ENCODE data around the gene TXNDC12.
A peak's percentile ranks its signal among the peaks of the same experiment; 100 is the strongest.

The TXNDC12 gene

DNA sequence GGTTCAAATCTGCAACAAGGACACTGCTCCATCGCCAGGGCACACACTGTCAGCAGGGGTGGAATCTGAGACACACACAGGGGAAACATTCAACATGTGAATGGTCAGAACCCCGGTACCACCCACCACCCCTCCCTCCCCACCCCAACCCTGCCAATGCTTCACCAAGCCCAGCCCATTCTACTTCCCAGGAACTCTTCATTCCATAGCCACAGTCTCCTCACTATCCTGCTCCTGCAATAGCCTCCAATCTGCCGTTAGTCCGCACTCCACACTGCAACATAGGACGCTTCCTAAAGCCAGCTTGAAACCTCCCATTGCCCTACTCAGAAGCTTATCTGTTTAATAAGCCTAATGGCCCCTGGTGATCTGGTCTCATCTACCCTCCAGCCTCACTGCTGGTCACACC, 57.0 kb downstream of the TXNDC12 start:
- Histone ChIP-seq H3K27me3 (ENCODE audit: control insufficient read depth, insufficient read depth, low read length) (no peaks in the 10 kb centered on the region), H3K36me3 (ENCODE audit: control insufficient read depth, insufficient read depth, low read length) (no peaks in the 10 kb centered on the region), H3K4me3 (ENCODE audit: low read depth, low read length) (no peak overlapping the region), H3K4me1 (ENCODE audit: control insufficient read depth, insufficient read depth, low read length) (peaks cover 12% of the 10 kb centered on the region), H3K9me3 (ENCODE audit: control insufficient read depth, insufficient read depth, low read length) (no peaks in the 10 kb centered on the region), H3K9ac (ENCODE audit: low read depth, low read length) (no peak overlapping the region), H3K27ac (ENCODE audit: low read depth, low read length) (no peak overlapping the region)

DNA sequence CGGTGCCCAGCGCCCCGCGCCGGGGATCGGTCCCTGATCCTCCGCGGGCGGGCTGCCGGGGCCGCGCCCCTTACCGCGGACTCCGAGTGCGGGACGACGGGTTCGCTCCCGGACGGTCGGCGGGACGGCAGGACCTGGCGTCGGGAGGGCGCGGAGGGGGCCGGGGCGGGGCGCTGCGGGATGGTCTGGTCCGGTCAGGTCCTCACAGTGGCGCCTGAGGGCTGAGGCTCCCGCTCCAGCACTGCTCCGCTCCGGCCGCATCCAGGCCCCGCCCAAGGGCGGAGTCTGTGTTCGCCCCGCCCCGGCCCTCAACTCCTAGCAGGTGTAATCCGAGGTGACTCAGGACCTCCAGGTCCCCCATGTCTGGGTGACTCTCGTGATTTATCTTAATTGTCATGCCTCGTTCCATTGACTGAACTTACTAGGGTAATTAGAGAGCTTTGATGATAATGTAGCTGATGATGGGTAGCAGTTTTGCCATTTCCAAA, 64.5 kb downstream of the TXNDC12 start, which contains the start of gene RAB3B:
Gene RAB3B, minus strand, starts transcription at position 223 of the 488 bp plus-strand sequence. CDS start 13,583 bp downstream, outside the sequence.
- peaks cover 3% of the 10 kb centered on the region for H3K36me3 ChIP-seq (ENCODE audit: control insufficient read depth, insufficient read depth, low read length)
- peak within 1 kb of the TSS; percentile 70 for H3K4me3 ChIP-seq (ENCODE audit: low read depth, low read length)
- H3K27ac ChIP-seq (ENCODE audit: low read depth, low read length): peak within 1 kb of the TSS; percentile 72
- H3K9me3 ChIP-seq (ENCODE audit: control insufficient read depth, insufficient read depth, low read length): no peaks in the 10 kb centered on the region
- no peaks in the 10 kb centered on the region for H3K27me3 ChIP-seq (ENCODE audit: control insufficient read depth, insufficient read depth, low read length)
- H3K4me1 ChIP-seq (ENCODE audit: control insufficient read depth, insufficient read depth, low read length): peaks cover 3% of the 10 kb centered on the region; the same call in 1 of the 2 replicates
- H3K9ac ChIP-seq (ENCODE audit: low read depth, low read length): no peak within 1 kb of the TSS; the same call in 1 of the 2 replicates

DNA sequence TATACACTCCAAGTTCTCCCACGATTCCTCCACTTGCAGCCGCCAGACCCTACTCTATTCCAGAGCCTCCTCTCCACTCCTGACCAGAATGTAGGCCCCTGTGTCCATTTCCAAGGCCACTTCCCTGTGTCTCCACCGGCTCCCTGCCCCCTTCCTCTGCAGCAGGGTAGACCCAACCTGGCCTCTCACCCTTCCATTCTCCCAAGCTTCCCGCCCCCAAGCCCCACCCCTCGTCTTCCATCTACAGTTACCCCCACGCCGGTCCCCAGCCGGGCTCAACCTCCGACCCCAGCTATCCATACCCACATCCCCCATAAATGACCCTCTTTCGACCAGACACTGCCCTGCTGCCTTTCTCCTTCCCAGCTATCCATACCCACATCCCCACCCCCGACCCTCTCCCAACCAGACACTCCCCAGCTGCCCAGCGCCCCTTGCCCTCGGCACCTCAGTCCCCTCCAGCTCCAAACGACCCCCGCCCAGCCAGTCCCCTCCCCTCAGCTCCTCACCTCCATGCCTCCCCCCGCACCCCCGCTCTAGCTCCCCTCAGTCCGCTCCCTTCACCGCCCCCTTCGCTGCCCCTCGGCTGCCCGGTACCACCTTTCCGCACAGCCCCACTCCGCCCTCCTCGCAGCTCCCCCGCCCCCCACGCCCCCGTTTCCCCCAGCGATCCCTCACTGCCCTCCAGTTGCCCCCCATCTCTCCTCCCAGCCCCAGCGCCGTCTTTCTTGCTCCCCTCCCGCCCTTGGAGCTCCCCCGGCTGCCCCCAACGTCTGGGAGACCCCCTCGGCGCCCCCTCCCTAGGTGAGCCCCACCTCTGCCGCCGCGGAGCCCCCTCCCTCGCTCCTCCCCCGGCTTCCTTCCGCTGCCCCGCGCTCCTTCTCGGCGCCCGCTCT, 65.2 kb downstream of the TXNDC12 start:
- H3K27ac ChIP-seq (ENCODE audit: low read depth, low read length): peak overlapping the region; percentile 72
- no peaks in the 10 kb centered on the region for H3K27me3 ChIP-seq (ENCODE audit: control insufficient read depth, insufficient read depth, low read length)
- peak overlapping the region; percentile 70 for H3K4me3 ChIP-seq (ENCODE audit: low read depth, low read length)
- H3K4me1 ChIP-seq (ENCODE audit: control insufficient read depth, insufficient read depth, low read length): peaks cover 3% of the 10 kb centered on the region; the same call in 1 of the 2 replicates
- no peak overlapping the region; the same call in 1 of the 2 replicates for H3K9ac ChIP-seq (ENCODE audit: low read depth, low read length)
- peaks cover 7% of the 10 kb centered on the region for H3K36me3 ChIP-seq (ENCODE audit: control insufficient read depth, insufficient read depth, low read length)
- H3K9me3 ChIP-seq (ENCODE audit: control insufficient read depth, insufficient read depth, low read length): no peaks in the 10 kb centered on the region

DNA sequence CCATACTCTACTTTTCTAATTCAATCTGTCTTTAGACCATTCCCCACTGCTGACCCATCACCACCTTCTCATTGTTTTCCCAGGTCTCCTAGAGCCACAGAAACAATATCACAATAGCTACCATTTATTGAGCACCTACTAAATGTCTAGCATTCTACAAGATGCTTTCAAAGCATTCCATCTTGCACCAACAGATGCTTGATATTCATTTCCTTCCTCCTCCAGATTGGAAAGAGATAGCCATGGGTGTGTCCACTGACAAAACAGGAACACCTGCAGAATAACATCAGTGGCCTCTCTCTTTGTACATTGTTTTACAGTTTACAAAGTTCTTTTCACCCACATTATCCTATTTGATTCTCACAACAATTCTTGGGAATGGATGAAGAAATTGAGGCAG, 66.7 kb downstream of the TXNDC12 start:
- Histone ChIP-seq H3K9me3 (ENCODE audit: control insufficient read depth, insufficient read depth, low read length) (no peaks in the 10 kb centered on the region), H3K27ac (ENCODE audit: low read depth, low read length) (no peak overlapping the region), H3K9ac (ENCODE audit: low read depth, low read length) (no peak overlapping the region), H3K4me3 (ENCODE audit: low read depth, low read length) (no peak overlapping the region), H3K4me1 (ENCODE audit: control insufficient read depth, insufficient read depth, low read length) (peaks cover 3% of the 10 kb centered on the region; the same call in 1 of the 2 replicates), H3K36me3 (ENCODE audit: control insufficient read depth, insufficient read depth, low read length) (peaks cover 10% of the 10 kb centered on the region), H3K27me3 (ENCODE audit: control insufficient read depth, insufficient read depth, low read length) (no peaks in the 10 kb centered on the region)

DNA sequence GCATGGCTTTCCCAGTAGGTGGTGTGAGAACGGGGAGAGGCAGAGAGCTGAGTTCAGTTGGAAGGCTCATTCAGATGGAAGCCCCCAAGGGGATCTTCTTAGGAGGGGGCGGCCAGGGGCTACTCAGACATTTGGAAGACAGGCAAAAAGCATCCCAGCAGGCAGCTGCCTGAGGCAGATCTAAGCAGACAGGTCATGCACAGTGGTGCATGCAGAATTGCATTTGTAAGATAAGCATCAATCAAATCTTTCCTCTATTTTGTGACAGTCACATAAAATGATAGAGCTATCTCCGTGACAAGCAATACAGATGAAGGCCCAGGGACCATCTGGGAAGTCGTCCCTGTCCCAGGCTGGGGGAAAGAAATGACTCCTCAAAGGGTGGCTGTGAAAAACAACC, 68.3 kb downstream of the TXNDC12 start:
- H3K9me3 ChIP-seq (ENCODE audit: control insufficient read depth, insufficient read depth, low read length): no peaks in the 10 kb centered on the region
- no peaks in the 10 kb centered on the region for H3K27me3 ChIP-seq (ENCODE audit: control insufficient read depth, insufficient read depth, low read length)
- peak overlapping the region; percentile 44 for H3K27ac ChIP-seq (ENCODE audit: low read depth, low read length)
- H3K4me3 ChIP-seq (ENCODE audit: low read depth, low read length): no peak overlapping the region
- H3K4me1 ChIP-seq (ENCODE audit: control insufficient read depth, insufficient read depth, low read length): peaks cover 3% of the 10 kb centered on the region; the same call in 1 of the 2 replicates
- peaks cover 16% of the 10 kb centered on the region for H3K36me3 ChIP-seq (ENCODE audit: control insufficient read depth, insufficient read depth, low read length)
- no peak overlapping the region for H3K9ac ChIP-seq (ENCODE audit: low read depth, low read length)

DNA sequence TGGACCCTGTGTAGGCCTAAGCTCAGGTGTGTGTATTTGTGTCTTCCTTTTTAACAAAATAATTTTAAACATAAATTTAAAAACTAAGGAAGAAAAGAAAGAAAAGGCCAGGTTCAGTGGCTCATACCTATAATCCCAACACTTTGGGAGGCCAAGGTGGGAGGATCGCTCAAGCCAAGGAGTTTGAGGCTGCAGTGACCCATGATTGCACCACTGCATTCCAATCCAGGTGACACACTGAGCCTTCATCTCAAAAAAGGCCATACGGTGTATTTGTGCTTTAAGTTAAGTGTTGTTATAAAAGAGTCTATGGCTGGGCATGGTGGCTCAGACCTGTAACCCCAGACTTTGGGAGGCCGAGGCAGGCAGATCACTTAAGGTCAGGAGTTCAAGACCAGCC, 72.8 kb downstream of the TXNDC12 start:
- H3K27me3 ChIP-seq (ENCODE audit: control insufficient read depth, insufficient read depth, low read length): no peaks in the 10 kb centered on the region
- H3K9ac ChIP-seq (ENCODE audit: low read depth, low read length): no peak overlapping the region
- H3K27ac ChIP-seq (ENCODE audit: low read depth, low read length): no peak overlapping the region
- H3K4me1 ChIP-seq (ENCODE audit: control insufficient read depth, insufficient read depth, low read length): no peaks in the 10 kb centered on the region; the same call in 1 of the 2 replicates
- no peak overlapping the region for H3K4me3 ChIP-seq (ENCODE audit: low read depth, low read length)
- H3K9me3 ChIP-seq (ENCODE audit: control insufficient read depth, insufficient read depth, low read length): no peaks in the 10 kb centered on the region
- H3K36me3 ChIP-seq (ENCODE audit: control insufficient read depth, insufficient read depth, low read length): peaks cover 35% of the 10 kb centered on the region

DNA sequence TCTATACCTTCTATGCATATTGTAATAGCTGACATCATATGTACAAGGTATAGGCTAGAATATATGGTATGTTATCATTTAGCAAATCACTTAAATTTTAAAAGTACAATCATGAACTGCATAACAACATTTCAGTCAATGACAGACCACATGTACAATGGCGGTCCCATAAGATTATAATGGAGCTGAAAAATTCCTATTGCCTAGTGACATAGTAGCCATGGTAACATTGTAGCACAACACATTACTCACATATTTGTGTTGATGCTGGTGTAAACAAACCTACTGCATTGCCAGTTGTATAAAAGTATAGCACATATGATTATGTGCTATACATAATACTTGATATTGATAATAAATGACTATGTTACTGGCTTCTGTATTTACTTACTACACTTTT, 73.4 kb downstream of the TXNDC12 start:
- Histone ChIP-seq H3K9me3 (ENCODE audit: control insufficient read depth, insufficient read depth, low read length) (no peaks in the 10 kb centered on the region), H3K4me1 (ENCODE audit: control insufficient read depth, insufficient read depth, low read length) (no peaks in the 10 kb centered on the region), H3K9ac (ENCODE audit: low read depth, low read length) (no peak overlapping the region), H3K27ac (ENCODE audit: low read depth, low read length) (no peak overlapping the region), H3K36me3 (ENCODE audit: control insufficient read depth, insufficient read depth, low read length) (peaks cover 41% of the 10 kb centered on the region), H3K27me3 (ENCODE audit: control insufficient read depth, insufficient read depth, low read length) (no peaks in the 10 kb centered on the region), H3K4me3 (ENCODE audit: low read depth, low read length) (no peak overlapping the region)

DNA sequence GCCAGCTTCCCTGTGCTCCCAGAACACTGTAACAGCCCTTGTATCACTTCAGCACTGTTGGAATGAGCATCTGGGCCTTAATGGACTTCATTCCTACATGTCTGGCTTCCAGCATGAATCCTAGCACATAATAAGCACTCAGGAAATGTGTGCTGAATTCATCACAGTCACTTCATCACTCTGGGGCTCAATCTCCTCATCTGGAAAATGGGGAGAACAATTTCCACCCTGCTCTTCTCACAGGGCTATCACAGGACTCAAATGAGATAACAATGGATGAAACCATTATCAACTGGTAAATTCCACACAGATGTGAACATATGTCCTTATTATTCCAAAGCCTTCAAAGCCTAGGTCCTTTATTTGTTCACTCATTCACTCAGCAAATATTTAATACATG, 76.9 kb downstream of the TXNDC12 start:
- H3K4me3 ChIP-seq (ENCODE audit: low read depth, low read length): no peak overlapping the region
- H3K4me1 ChIP-seq (ENCODE audit: control insufficient read depth, insufficient read depth, low read length): no peaks in the 10 kb centered on the region
- H3K27ac ChIP-seq (ENCODE audit: low read depth, low read length): no peak overlapping the region
- H3K36me3 ChIP-seq (ENCODE audit: control insufficient read depth, insufficient read depth, low read length): peaks cover 60% of the 10 kb centered on the region
- H3K9me3 ChIP-seq (ENCODE audit: control insufficient read depth, insufficient read depth, low read length): no peaks in the 10 kb centered on the region
- H3K9ac ChIP-seq (ENCODE audit: low read depth, low read length): no peak overlapping the region
- H3K27me3 ChIP-seq (ENCODE audit: control insufficient read depth, insufficient read depth, low read length): no peaks in the 10 kb centered on the region

DNA sequence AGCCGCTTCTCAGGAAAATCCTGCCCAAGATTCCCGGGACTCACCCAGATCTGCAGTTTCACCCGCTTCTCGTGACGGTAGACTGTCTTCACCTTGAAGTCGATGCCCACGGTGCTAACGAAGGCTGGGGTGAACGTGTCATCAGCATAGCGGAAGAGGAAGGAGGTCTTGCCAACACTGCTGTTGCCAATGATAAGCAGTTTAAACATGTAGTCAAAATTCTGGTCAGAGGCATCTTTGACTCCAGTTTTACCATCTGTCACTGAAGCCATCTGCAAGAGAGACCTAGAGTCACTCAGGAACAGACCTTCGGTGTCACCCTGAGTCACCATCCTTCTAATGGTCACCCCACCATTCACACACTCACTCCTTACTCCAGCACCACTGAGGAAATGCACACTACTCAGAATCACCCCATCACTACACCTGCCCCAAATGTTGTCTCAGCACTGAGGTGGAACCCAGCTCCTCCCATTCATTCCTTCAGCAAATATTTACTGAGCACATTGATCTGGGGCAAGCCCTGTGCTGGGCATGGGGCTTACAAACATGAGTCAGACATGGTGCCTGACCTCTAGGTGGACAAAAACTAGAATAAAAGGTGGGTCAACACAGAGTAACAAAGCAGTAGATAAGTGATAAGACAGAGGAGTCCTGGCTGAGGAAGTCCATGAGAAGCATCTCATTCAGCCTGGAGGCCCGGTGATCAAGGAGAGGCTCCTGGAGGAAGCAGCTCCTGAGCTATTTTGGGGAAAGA, 78.0 kb downstream of the TXNDC12 start:
- Histone ChIP-seq H3K4me1 (ENCODE audit: control insufficient read depth, insufficient read depth, low read length) (no peaks in the 10 kb centered on the region), H3K36me3 (ENCODE audit: control insufficient read depth, insufficient read depth, low read length) (peaks cover 66% of the 10 kb centered on the region), H3K27ac (ENCODE audit: low read depth, low read length) (no peak overlapping the region), H3K9ac (ENCODE audit: low read depth, low read length) (no peak overlapping the region), H3K4me3 (ENCODE audit: low read depth, low read length) (no peak overlapping the region), H3K27me3 (ENCODE audit: control insufficient read depth, insufficient read depth, low read length) (no peaks in the 10 kb centered on the region), H3K9me3 (ENCODE audit: control insufficient read depth, insufficient read depth, low read length) (no peaks in the 10 kb centered on the region)

DNA sequence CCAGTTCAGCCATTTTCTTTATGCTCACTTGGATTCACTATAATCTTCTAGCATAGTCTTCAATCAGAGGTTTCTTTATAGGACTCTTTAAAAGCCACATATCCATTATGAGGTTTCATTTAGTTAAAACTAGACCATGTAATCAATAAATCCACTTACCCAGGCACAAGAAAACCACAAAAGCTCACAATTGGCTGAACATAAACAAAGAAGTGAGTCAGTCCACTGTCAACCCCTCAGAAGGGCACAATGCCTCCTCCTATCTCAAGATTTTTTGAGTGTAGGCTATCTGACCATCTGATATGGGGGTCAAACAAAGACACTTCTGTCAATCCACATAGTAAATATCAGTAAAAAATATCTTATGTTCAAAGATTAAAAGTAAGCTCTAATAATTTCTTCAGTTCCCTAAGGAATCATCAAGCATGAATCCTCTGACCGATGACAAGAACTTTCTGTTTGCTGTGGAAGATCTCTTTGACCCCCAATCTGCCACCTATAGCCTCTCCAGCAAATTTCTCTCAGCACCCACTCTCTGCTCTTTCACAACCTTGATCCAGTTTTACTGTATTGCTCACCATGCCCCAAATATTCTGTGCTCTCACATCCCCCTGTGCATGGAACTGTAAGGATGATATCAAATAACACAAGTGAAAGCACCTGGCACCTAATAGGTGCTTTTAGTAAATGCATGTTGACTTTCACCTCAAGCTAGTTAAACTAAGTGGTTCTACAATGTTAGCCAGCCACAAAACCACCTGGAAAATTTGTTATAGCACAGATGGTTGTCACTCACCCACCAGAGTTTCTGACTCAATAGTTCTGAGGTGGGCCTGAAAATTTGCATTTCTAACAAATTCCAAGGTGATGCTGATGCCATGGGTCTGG, 81.2 kb downstream of the TXNDC12 start:
- no peaks in the 10 kb centered on the region for H3K4me1 ChIP-seq (ENCODE audit: control insufficient read depth, insufficient read depth, low read length)
- H3K27me3 ChIP-seq (ENCODE audit: control insufficient read depth, insufficient read depth, low read length): no peaks in the 10 kb centered on the region
- H3K4me3 ChIP-seq (ENCODE audit: low read depth, low read length): no peak overlapping the region
- H3K36me3 ChIP-seq (ENCODE audit: control insufficient read depth, insufficient read depth, low read length): peaks cover 85% of the 10 kb centered on the region
- H3K9me3 ChIP-seq (ENCODE audit: control insufficient read depth, insufficient read depth, low read length): no peaks in the 10 kb centered on the region
- H3K9ac ChIP-seq (ENCODE audit: low read depth, low read length): no peak overlapping the region
- no peak overlapping the region for H3K27ac ChIP-seq (ENCODE audit: low read depth, low read length)

All from HUES48 (cell line).